GF-D8 (cell line): ENCODE data around the gene REXO2.

ENCODE experiments used
- DNase-seq: peaks from one replicate; lab custom pipeline; 2025; lab: John Stamatoyannopoulos, UW

REXO2 gene

GRCh38 chr11:114440971-114441763, 1.9 kb downstream of the REXO2 start:
- no peak for DNase-seq

- no peak for DNase-seq
Measured at GRCh38 chr11:114441921-114442320, 2.7 kb downstream of the REXO2 start.

GRCh38 chr11:114442536-114442935, 3.3 kb downstream of the REXO2 start:
- no peak for DNase-seq

- DNase-seq = no peak
Measured at GRCh38 chr11:114447444-114447843, 8.2 kb downstream of the REXO2 start.

GRCh38 chr11:114447892-114448291, 8.6 kb downstream of the REXO2 start:
- DNase-seq = no peak

GRCh38 chr11:114448749-114449482, 9.6 kb downstream of the REXO2 start:
- DNase-seq = no peak

GRCh38 chr11:114449845-114450244, 10.6 kb downstream of the REXO2 start:
- no peak for DNase-seq

GRCh38 chr11:114452399-114452798, 13.1 kb downstream of the REXO2 start:
- no peak for DNase-seq

GRCh38 chr11:114463999-114464398, 24.7 kb downstream of the REXO2 start:
- no peak for DNase-seq

- DNase-seq = no peak
Measured at GRCh38 chr11:114466742-114467141, 27.5 kb downstream of the REXO2 start.

GRCh38 chr11:114472661-114473060, 33.4 kb downstream of the REXO2 start:
- DNase-seq = no peak

GRCh38 chr11:114478001-114478410, 38.7 kb downstream of the REXO2 start:
- DNase-seq = no peak

- DNase-seq = no peak
Measured at GRCh38 chr11:114478768-114479167, 39.5 kb downstream of the REXO2 start.

- no peak for DNase-seq
Measured at GRCh38 chr11:114479331-114479730, 40.1 kb downstream of the REXO2 start.

- DNase-seq = no peak
Measured at GRCh38 chr11:114482114-114482513, 42.8 kb downstream of the REXO2 start.

- DNase-seq = no peak
Measured at GRCh38 chr11:114483929-114484328, 44.7 kb downstream of the REXO2 start.

GRCh38 chr11:114496915-114497314, 57.6 kb downstream of the REXO2 start:
- DNase-seq = no peak

GRCh38 chr11:114499756-114500155, 60.5 kb downstream of the REXO2 start:
- DNase-seq = no peak
